Skeletal muscle satellite cell (primary cell): ENCODE measurements around the gene PCCA.
"Not testable (repeated sequence)": the region's sequence is repeated elsewhere in the genome, so short reads cannot be mapped to it uniquely, and the experiment has no call there.

ENCODE experiments used
- H3K27me3 ChIP-seq: 2 replicates; pipeline ENCODE4 v1.7.0; 2013; ENCODE audit warnings: low read length; ENCODE audit not compliant: control insufficient read depth, insufficient read depth
- H3K36me3 ChIP-seq: 2 replicates; pipeline ENCODE4 v1.7.0; 2013; ENCODE audit warnings: mild to moderate bottlenecking, control low read depth, low read length; ENCODE audit not compliant: insufficient read depth
- H3K4me1 ChIP-seq: 2 replicates; pipeline ENCODE4 v1.7.0; 2013; ENCODE audit warnings: low read length; ENCODE audit not compliant: control insufficient read depth, insufficient read depth
- H3K4me2 ChIP-seq: 2 replicates; pipeline ENCODE4 v1.7.0; 2013; ENCODE audit warnings: mild to moderate bottlenecking, low read length
- H3K4me3 ChIP-seq: 2 replicates; pipeline ENCODE4 v1.7.0; 2013; ENCODE audit warnings: low read length
- H3K9ac ChIP-seq: 2 replicates; pipeline ENCODE4 v1.7.0; 2013; ENCODE audit warnings: mild to moderate bottlenecking, low read depth, low read length, moderate library complexity
- H3K9me3 ChIP-seq: replicated peaks from 2 replicates; pipeline ENCODE4 v1.7.0; 2013; ENCODE audit warnings: mild to moderate bottlenecking, control low read depth, low read length

Gene PCCA

DNA sequence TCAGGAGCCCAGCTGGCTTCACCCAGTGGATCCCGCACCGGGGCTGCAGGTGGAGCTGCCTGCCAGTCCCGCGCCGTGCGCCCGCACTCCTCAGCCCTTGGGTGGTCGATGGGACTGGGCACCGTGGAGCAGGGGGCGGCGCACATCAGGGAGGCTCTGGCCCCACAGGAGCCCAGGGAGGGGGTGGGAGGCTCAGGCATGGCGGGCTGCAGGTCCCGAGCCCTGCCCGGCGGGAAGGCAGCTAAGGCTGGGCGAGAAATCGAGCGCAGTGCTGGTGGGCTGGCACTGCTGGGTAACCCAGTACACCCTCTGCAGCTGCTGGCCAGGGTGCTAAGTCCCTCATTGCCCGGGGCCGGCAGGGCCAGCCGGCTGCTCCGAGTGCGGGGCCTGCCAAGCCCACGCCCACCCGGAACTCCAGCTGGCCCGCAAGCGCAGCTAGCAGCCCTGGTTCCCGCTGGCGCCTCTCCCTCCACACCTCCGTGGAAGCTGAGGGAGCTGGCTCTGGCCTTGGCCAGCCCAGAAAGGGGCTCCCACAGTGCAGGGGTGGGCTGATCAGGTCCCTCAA lies 135.2 kb downstream of the PCCA start:
- H3K4me1 ChIP-seq, H3K4me2 ChIP-seq, H3K9ac ChIP-seq, H3K36me3 ChIP-seq, H3K9me3 ChIP-seq, H3K27me3 ChIP-seq, H3K4me3 ChIP-seq: not testable (repeated sequence)

GRCh38 chr13:100229603-100230002 lies 140.7 kb downstream of the PCCA start:
- Histone ChIP-seq H3K4me3 (no peak overlapping the region), H3K9ac (no peak overlapping the region)

DNA sequence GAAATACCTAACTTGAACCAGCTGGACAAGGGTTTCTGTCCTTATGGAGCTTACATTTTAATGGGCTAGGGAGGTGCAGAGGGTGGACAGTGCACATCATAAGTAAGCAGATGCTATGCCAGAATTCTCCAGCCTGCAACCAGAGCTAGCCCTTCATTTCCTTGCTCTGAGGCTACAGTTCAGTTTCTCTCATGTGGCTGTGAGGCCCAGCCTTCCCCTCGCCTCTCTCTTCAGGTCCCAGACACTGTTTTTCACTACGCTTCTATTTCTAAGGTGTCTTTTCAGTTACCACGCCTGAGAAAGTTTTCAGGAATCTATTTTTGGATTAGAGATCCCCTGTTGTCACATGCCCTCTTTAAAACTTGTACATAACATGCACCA lies 141.9 kb downstream of the PCCA start:
- Histone ChIP-seq H3K9me3 (no peaks in the 10 kb centered on the region), H3K36me3 (no peaks in the 10 kb centered on the region), H3K9ac (no peak overlapping the region), H3K4me2 (no peak overlapping the region), H3K4me1 (peaks cover 15% of the 10 kb centered on the region), H3K27me3 (no peaks in the 10 kb centered on the region), H3K4me3 (no peak overlapping the region)

More at GRCh38 chr13:100229603-100230002, 140.7 kb downstream of the PCCA start:
- Histone ChIP-seq H3K4me1 (peaks cover 6% of the 10 kb centered on the region), H3K36me3 (no peaks in the 10 kb centered on the region), H3K27me3 (no peaks in the 10 kb centered on the region), H3K4me2 (no peak overlapping the region), H3K9me3 (no peaks in the 10 kb centered on the region)

- Histone ChIP-seq H3K4me1 (peaks cover 18% of the 10 kb centered on the region), H3K9me3 (no peaks in the 10 kb centered on the region), H3K4me2 (no peak overlapping the region), H3K4me3 (no peak overlapping the region), H3K27me3 (no peaks in the 10 kb centered on the region), H3K9ac (no peak overlapping the region), H3K36me3 (no peaks in the 10 kb centered on the region)
Measured at GRCh38 chr13:100231176-100231575, 142.3 kb downstream of the PCCA start.

DNA sequence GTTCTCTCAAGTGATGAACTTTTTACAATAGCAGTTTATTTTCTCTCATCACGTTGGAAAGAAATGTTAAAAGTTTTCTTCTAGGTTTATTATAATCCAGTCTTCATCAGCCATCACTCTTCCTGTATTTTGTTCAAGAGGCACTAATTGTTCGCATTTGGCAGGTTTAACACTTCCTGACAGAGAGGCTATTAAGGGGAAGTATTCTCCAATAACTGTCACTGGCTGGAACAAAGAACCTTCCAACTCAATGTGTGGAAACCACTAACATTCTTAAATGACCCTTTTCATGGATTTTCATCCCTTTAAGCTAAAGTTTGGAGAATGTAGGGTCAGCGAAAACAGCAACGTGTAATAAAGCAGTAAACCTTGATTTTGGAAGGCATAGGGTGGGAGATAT lies 145.1 kb downstream of the PCCA start:
- no peak overlapping the region for H3K4me3 ChIP-seq
- H3K36me3 ChIP-seq: no peaks in the 10 kb centered on the region
- peak overlapping the region; percentile 68 for H3K4me2 ChIP-seq
- H3K9ac ChIP-seq: no peak overlapping the region
- H3K27me3 ChIP-seq: no peaks in the 10 kb centered on the region
- no peaks in the 10 kb centered on the region for H3K9me3 ChIP-seq
- peaks cover 18% of the 10 kb centered on the region for H3K4me1 ChIP-seq

GRCh38 chr13:100234524-100235136 lies 145.7 kb downstream of the PCCA start:
- H3K4me1 ChIP-seq: peaks cover 18% of the 10 kb centered on the region
- no peaks in the 10 kb centered on the region for H3K9me3 ChIP-seq
- no peaks in the 10 kb centered on the region for H3K27me3 ChIP-seq
- H3K4me3 ChIP-seq: peak overlapping the region; percentile 11
- no peaks in the 10 kb centered on the region for H3K36me3 ChIP-seq
- H3K9ac ChIP-seq: peak overlapping the region; percentile 17
- peak overlapping the region; percentile 68 for H3K4me2 ChIP-seq

GRCh38 chr13:100235311-100235901 lies 146.5 kb downstream of the PCCA start:
- Histone ChIP-seq H3K27me3 (no peaks in the 10 kb centered on the region), H3K9ac (peak overlapping the region; percentile 17), H3K4me1 (peaks cover 18% of the 10 kb centered on the region), H3K36me3 (no peaks in the 10 kb centered on the region), H3K4me3 (peak overlapping the region; percentile 14), H3K4me2 (peak overlapping the region; percentile 68), H3K9me3 (no peaks in the 10 kb centered on the region)

DNA sequence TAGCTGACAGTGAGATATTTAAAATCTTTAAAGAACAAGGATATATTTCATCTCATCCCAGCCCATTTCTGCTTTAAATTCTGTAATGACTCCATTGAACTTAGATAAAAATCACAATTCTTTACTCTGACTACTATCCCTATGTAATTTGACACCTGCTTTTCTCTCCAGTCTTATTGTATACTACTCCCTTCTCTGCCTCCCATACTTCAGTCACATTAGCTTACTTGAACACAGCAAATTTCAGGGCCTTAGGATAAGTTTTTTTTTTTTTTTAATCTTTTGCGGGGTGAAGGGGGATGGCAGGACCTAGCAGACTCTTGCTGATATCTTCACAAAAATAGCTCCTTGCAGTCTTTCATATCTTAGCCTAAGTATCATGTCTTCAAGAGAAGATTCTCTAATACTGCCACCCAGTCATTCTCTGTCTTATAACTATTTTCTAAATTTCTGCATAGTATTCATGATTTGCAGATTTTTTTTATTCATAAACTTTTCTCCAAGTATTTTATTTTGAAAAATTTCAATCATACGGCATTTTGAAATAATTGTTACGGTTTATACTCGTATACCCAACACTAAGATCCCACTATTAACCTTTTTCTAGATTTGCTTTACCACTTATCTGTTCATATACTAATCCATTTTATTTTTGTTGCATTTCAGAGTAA lies 151.4 kb downstream of the PCCA start:
- H3K9me3 ChIP-seq: no peaks in the 10 kb centered on the region
- H3K4me3 ChIP-seq: no peak overlapping the region
- H3K27me3 ChIP-seq: no peaks in the 10 kb centered on the region
- no peak overlapping the region for H3K4me2 ChIP-seq
- H3K36me3 ChIP-seq: no peaks in the 10 kb centered on the region
- no peak overlapping the region for H3K9ac ChIP-seq
- H3K4me1 ChIP-seq: peaks cover 8% of the 10 kb centered on the region

DNA sequence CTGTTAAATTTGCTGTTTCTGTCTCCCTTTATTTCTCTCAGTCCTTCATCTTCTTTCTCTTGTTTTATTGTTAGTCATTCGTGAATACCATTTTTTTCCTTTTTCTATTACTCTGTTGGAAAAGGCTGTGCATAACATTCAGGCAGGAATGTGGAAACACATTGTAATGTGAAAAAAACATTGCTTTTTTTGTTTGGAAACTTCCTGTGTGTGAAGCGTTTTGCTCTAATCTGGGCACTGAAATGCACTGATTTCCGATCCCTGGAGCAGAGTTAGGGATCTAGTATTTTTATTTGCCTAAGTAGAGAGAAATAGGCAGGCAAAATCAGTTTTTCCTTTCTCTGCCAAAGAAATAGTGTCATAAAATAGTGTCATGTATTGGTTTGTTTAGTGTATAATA lies 155.5 kb downstream of the PCCA start:
- no peaks in the 10 kb centered on the region for H3K9me3 ChIP-seq
- H3K9ac ChIP-seq: no peak overlapping the region
- H3K27me3 ChIP-seq: no peaks in the 10 kb centered on the region
- no peak overlapping the region for H3K4me3 ChIP-seq
- no peaks in the 10 kb centered on the region for H3K36me3 ChIP-seq
- no peaks in the 10 kb centered on the region for H3K4me1 ChIP-seq
- H3K4me2 ChIP-seq: no peak overlapping the region

- Histone ChIP-seq H3K4me3 (no peak overlapping the region), H3K36me3 (no peaks in the 10 kb centered on the region), H3K9me3 (no peaks in the 10 kb centered on the region), H3K4me1 (no peaks in the 10 kb centered on the region), H3K4me2 (no peak overlapping the region), H3K9ac (no peak overlapping the region), H3K27me3 (no peaks in the 10 kb centered on the region)
Measured at GRCh38 chr13:100245104-100245503, 156.2 kb downstream of the PCCA start.

DNA sequence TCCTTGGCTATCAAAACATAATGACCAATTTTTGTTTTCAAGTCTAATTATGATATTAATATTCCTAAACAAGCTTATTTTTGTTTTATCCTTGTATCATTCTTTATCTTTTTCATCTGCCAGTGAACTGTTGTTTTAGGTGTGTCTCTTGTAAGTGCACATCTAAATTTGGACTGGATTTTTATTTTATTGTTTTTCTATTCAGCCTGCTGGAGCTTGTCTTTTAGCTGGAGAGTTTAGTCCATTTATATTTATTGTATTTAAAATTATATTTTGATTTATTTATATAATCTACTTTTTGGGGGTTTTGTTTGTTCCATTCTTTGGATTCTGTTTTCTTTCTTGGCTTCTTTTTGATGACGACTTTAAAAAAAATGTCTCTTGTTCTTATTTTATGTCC lies 159.0 kb downstream of the PCCA start:
- H3K9me3 ChIP-seq: no peaks in the 10 kb centered on the region
- no peaks in the 10 kb centered on the region for H3K4me1 ChIP-seq
- no peak overlapping the region for H3K9ac ChIP-seq
- no peak overlapping the region for H3K4me2 ChIP-seq
- H3K27me3 ChIP-seq: no peaks in the 10 kb centered on the region
- no peak overlapping the region for H3K4me3 ChIP-seq
- H3K36me3 ChIP-seq: no peaks in the 10 kb centered on the region
